ENCODE data around the gene FNTB.

FNTB gene

DNA sequence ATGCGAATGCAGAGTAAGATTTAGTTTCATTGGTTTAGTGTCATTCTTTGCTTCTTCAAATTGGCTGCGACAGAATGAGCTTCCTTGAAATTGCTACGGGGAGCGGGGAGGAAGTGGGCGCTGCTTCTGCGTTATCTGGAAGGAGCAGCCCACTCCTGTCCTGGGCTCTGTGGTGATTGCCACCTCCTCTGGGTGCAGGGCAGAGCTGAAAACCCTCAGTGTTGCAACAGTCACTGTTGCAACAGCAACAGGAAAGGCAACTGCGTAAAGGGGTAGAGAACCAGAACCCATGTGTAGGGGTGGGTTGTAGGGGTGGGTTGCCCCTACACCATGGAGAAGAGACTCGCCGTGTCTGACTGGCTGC is 57.9 kb downstream of the FNTB start:
- DNase-seq (ENCODE audit: low read depth in 2 of 2, low spot score in 1 of 2): no peak

- DNase-seq (ENCODE audit: low read depth in 2 of 2, low spot score in 1 of 2): no peak
Observed at GRCh38 chr14:65045006-65045405, 58.3 kb downstream of the FNTB start.

DNA sequence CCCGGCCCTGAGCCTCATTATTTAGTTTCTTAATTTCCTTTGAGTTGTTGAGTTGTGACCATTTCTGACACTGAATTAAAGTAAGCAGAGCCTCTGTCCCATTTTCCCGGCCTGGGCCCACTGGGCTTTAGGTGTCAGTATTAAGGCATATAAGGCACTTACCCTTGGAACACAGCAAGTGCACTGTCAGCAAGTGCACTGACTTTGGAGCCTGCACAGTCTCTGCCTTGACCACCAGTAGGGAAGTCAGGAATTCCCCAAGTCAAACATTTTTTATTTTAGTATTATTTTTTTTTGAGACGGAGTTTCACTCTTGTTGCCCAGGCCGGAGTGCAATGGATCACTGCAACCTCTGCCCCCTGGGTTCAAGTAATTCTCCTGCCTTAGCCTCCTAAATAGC is 59.0 kb downstream of the FNTB start:
- no peak for DNase-seq (ENCODE audit: low read depth in 2 of 2, low spot score in 1 of 2)

- no peak for DNase-seq (ENCODE audit: low read depth in 2 of 2, low spot score in 1 of 2)
Observed at GRCh38 chr14:65052832-65053231, 66.1 kb downstream of the FNTB start.

- no peak for DNase-seq (ENCODE audit: low read depth in 2 of 2, low spot score in 1 of 2)
Observed at GRCh38 chr14:65053466-65053865, 66.8 kb downstream of the FNTB start.

DNA sequence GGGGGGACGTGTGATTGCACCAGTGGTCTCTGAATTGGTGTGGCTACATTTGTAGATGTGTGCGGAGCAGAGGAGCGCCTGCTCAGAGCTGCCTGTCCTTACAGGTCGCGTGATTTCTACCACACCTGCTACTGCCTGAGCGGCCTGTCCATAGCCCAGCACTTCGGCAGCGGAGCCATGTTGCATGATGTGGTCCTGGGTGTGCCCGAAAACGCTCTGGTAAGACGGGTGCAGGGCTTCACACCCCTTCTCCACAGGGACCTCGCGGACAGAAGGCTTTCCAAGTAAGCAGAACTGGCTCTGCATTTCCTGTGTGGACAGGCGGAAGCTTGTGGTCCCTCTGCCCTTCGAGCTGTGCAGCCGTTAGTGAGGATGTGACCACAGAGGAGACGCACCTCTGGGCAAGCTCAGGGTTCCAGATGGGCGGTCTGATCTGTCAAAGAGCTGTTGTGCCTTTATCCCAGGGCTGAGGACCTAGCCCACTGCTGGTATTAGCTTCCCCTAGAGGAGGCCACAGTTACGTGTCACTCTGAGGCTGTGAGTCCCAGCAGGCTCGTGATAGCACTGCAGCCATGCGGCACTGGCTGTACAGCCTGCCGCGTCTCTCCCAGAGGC is 67.9 kb downstream of the FNTB start:
- DNase-seq (ENCODE audit: low read depth in 2 of 2, low spot score in 1 of 2): no peak

GRCh38 chr14:65057695-65058094 is 71.0 kb downstream of the FNTB start:
- DNase-seq (ENCODE audit: low read depth in 2 of 2, low spot score in 1 of 2): no peak

- DNase-seq (ENCODE audit: low read depth in 2 of 2, low spot score in 1 of 2): no peak
Observed at GRCh38 chr14:65062096-65063075, 75.7 kb downstream of the FNTB start.

GRCh38 chr14:65065719-65066118 is 79.0 kb downstream of the FNTB start:
- no peak for DNase-seq (ENCODE audit: low read depth in 2 of 2, low spot score in 1 of 2)

GRCh38 chr14:65069874-65070413 is 83.2 kb downstream of the FNTB start:
- DNase-seq (ENCODE audit: low read depth in 2 of 2, low spot score in 1 of 2): no peak

DNA sequence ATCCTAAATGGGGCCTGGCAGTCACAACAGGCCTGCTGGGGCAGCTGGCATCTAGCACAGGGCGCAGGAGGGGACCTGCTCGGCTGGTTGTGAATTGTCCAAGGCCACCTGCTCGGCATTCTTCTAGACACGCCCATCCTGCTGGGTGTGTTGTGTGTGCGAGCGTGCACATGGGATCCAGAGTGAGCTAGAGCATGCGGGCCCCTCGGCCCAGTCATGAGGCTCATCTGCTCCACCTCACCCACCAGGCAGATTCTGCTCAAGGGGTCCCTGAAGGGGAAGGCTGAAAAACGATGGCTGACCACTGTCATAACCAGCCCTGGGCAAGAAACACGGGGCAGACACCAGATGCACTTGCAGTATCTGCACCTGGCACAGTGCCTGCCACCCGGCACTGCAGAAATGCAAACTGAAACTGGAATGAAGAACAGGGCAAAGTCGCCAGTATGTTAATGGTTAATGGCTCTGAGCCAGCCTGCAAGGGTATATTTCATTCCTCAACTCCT is 83.8 kb downstream of the FNTB start:
- no peak for DNase-seq (ENCODE audit: low read depth in 2 of 2, low spot score in 1 of 2)

- no peak for DNase-seq (ENCODE audit: low read depth in 2 of 2, low spot score in 1 of 2)
Observed at GRCh38 chr14:65071544-65071943, 84.8 kb downstream of the FNTB start.

- no peak for DNase-seq (ENCODE audit: low read depth in 2 of 2, low spot score in 1 of 2)
Observed at GRCh38 chr14:65072256-65072655, 85.6 kb downstream of the FNTB start.

DNA sequence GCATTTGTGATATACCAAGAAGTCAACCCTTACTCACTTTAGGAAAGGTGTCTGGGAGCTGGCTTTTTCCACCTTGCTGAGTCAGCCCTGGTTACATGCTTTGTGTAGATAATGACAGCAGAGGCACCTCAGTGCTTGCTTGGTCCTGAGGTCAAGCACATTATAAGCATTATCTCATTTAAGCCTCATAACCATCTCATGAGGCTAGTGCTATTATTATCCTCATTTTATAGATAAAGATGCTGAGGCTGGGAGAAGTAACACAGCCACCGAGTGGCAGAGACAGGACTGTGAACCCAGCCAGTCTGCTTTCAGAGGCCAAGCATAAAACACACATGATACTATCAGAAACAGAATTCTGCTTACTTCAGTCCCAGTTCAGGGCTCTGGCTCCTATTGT is 86.2 kb downstream of the FNTB start:
- no peak for DNase-seq (ENCODE audit: low read depth in 2 of 2, low spot score in 1 of 2)

DNA sequence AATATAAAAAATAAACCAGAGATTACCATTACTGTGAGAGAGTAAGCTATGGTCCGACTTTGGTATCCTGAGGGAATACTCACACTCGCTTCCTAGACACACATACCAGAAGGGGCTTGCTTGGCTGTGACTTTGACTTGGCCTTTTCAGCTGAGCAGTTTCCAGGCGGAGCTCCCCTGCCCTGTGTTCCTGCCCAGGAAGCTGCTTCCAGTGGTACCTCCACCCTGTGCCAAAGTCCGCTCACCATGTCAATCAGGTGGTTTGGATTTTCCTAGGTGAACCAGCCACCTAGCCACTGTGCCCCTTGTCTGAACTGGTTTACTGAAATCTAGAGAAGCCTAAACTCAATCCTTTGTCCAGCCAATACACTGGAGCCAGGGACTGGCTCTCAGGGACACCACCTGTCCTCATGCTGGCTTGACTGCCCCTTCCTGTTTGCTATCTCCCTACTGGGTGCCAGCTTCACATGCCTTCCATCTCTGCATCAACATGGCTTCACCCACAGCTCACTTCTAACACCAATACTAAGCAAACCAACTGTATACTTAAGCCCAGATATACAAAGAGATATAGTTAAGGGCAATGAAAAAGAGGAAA is 87.0 kb downstream of the FNTB start:
- DNase-seq (ENCODE audit: low read depth in 2 of 2, low spot score in 1 of 2): no peak

DNA sequence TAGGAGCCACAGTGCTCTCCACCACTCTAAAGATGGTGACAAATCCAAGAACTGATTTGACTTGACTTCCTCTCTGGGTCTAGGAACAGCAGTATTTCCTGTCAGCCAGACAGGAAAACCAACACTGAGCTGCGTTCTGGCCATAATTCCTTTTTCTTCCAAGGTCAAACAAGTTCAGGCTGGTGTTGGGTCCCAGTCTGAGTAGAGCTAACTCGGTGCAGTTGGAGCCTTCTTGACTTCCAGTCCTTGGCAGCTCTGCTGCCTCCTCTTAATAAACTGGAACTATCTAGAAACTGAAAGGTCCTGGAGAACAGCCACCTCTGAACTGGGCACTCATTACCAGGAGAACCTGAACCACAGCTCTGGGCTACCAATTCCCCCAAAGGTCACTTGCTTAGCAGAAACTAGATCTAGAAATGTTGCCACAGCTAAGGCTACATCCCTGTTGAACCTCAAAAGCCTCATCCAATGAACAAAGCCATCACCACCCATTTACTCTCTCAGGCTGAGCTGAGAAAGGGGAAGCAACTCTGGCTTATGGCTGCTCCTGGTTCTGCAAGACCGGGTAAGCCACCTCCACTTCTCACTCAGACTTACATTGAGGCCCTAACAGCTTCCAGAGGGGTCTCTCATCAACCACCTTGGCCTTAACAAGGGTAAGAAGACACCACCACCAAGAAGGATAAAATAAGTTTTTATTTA is 87.9 kb downstream of the FNTB start:
- DNase-seq (ENCODE audit: low read depth in 2 of 2, low spot score in 1 of 2): no peak

DNA sequence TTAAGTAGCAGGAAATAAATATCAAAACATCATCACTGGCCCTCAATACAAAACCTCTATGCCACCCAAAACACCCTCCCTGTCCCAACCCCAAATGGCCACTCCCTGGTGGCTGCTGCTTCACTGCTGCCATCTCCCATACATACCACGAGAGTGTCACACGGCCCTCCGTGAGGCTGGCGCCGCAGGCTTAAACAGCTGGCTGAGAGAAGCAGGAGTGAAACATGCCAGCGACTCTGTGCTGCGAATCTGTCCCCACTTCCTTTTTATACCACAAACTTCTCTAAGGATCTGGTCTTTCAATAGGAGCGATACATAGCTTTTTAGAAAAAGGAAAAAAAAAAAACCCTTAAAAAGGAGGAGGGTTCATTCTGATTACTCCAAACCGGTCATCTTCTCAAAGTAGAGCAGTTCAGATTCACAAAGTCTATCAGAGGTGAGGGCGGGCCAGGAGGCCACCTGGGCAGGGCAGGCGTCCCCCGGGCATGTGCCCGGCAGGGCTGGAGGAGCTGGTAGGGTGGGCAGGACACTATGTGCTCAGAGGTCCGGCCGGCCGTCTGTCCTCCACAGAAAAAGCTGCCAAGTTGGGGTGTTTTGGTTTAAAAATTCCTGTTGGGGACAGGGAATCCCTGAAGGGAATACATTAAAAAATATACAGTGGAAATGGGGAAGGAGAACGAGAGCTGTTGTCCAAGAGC is 89.1 kb downstream of the FNTB start:
- no peak for DNase-seq (ENCODE audit: low read depth in 2 of 2, low spot score in 1 of 2)

DNA sequence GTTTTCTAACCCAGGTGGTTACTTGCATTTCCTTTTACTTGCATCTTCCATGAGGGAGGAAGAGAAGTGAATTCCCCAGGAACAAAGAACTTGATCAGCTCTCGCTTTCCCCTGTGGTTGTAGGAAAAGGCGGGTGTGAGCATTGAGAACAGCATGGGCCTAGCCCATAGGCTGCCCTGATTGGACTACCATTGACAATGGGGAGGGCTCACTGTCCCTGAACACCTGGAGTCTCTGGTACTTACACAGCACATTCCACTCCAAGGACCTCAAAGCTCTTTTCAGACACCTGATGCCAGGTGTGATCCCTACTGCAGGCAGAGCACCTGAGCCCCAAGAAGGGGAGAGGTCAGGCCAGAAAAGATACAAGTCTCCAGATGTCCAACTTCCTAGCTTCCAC is 90.6 kb downstream of the FNTB start:
- DNase-seq (ENCODE audit: low read depth in 2 of 2, low spot score in 1 of 2): no peak

- no peak for DNase-seq (ENCODE audit: low read depth in 2 of 2, low spot score in 1 of 2)
Observed at GRCh38 chr14:65079201-65079600, 92.5 kb downstream of the FNTB start.

GRCh38 chr14:65079768-65080167 is 93.1 kb downstream of the FNTB start:
- no peak for DNase-seq (ENCODE audit: low read depth in 2 of 2, low spot score in 1 of 2)

All from stimulated activated CD8-positive, alpha-beta memory T cell treated with anti-CD3 and anti-CD28 coated beads, Interleukin-4, amount 100 ng/mL, for 1 hour (primary cell).